ENCODE measurements around the gene NEIL1. TPM values are rescaled to one million over a fixed set of nuclear protein-coding genes. Genes with fewer than 3 reads are reported as not detected.
"Not testable (repeated sequence)": the region's sequence is repeated elsewhere in the genome, so short reads cannot be mapped to it uniquely, and the experiment has no call there.

NEIL1 gene
- total RNA-seq, 1 donor: 3.6 TPM

GRCh38 chr15:75347222-75348033 is 589 bp downstream of the NEIL1 start:
- H3K79me2 ChIP-seq (ENCODE audit: insufficient read depth, low read length): no peaks in the 10 kb centered on the region
- no peaks in the 10 kb centered on the region for H3K9me3 ChIP-seq (ENCODE audit: low read depth, low read length)
- H3K4me1 ChIP-seq (ENCODE audit: insufficient read depth, low read length): peaks cover 6% of the 10 kb centered on the region
- peak overlapping the region; percentile 80 for H3K4me2 ChIP-seq (ENCODE audit: insufficient read depth, low read length)
- peak overlapping the region; percentile 73 for H3K4me3 ChIP-seq (ENCODE audit: insufficient read depth, low read length)
- peak overlapping the region; percentile 50 for H2AFZ ChIP-seq (ENCODE audit: low read length)
- peak; percentile 88 for DNase-seq (ENCODE audit: insufficient read length, low spot score, missing footprints)
- no peak for TF ChIP-seq CTCF (IDR thresholded peaks at IDR 0.05; ENCODE audit: extremely low read depth, low read depth, low read length)
- H3K27me3 ChIP-seq (ENCODE audit: insufficient read depth, low read length): peaks cover 36% of the 10 kb centered on the region
- no peaks in the 10 kb centered on the region for H3K36me3 ChIP-seq (ENCODE audit: insufficient read depth, low read length)
- peaks cover 2% of the 10 kb centered on the region for H4K20me1 ChIP-seq (ENCODE audit: insufficient read depth, low read length)
- H3K27ac ChIP-seq (ENCODE audit: low read depth, low read length): no peak overlapping the region

GRCh38 chr15:75348034-75348561 is 1.3 kb downstream of the NEIL1 start:
- H3K9me3 ChIP-seq (ENCODE audit: low read depth, low read length): no peaks in the 10 kb centered on the region
- no peak for TF ChIP-seq CTCF (IDR thresholded peaks at IDR 0.05; ENCODE audit: extremely low read depth, low read depth, low read length)
- peaks cover 6% of the 10 kb centered on the region for H3K4me1 ChIP-seq (ENCODE audit: insufficient read depth, low read length)
- peak overlapping the region; percentile 62 for H2AFZ ChIP-seq (ENCODE audit: low read length)
- H3K36me3 ChIP-seq (ENCODE audit: insufficient read depth, low read length): no peaks in the 10 kb centered on the region
- H3K27me3 ChIP-seq (ENCODE audit: insufficient read depth, low read length): peaks cover 36% of the 10 kb centered on the region
- no peak overlapping the region for H3K27ac ChIP-seq (ENCODE audit: low read depth, low read length)
- DNase-seq (ENCODE audit: insufficient read length, low spot score, missing footprints): peak; percentile 91
- no peaks in the 10 kb centered on the region for H3K79me2 ChIP-seq (ENCODE audit: insufficient read depth, low read length)
- peak overlapping the region; percentile 73 for H3K4me3 ChIP-seq (ENCODE audit: insufficient read depth, low read length)
- H3K4me2 ChIP-seq (ENCODE audit: insufficient read depth, low read length): peak overlapping the region; percentile 80
- H4K20me1 ChIP-seq (ENCODE audit: insufficient read depth, low read length): peaks cover 2% of the 10 kb centered on the region

GRCh38 chr15:75348562-75349350 is 1.9 kb downstream of the NEIL1 start:
- H3K4me3 ChIP-seq (ENCODE audit: insufficient read depth, low read length): peak overlapping the region; percentile 73
- H3K79me2 ChIP-seq (ENCODE audit: insufficient read depth, low read length): no peaks in the 10 kb centered on the region
- peak overlapping the region; percentile 62 for H2AFZ ChIP-seq (ENCODE audit: low read length)
- peak overlapping the region; percentile 80 for H3K4me2 ChIP-seq (ENCODE audit: insufficient read depth, low read length)
- H3K27ac ChIP-seq (ENCODE audit: low read depth, low read length): no peak overlapping the region
- DNase-seq (ENCODE audit: insufficient read length, low spot score, missing footprints): peak; percentile 85
- no peaks in the 10 kb centered on the region for H3K36me3 ChIP-seq (ENCODE audit: insufficient read depth, low read length)
- no peaks in the 10 kb centered on the region for H3K9me3 ChIP-seq (ENCODE audit: low read depth, low read length)
- H4K20me1 ChIP-seq (ENCODE audit: insufficient read depth, low read length): peaks cover 4% of the 10 kb centered on the region
- no peak for TF ChIP-seq CTCF (IDR thresholded peaks at IDR 0.05; ENCODE audit: extremely low read depth, low read depth, low read length)
- H3K27me3 ChIP-seq (ENCODE audit: insufficient read depth, low read length): peaks cover 36% of the 10 kb centered on the region
- H3K4me1 ChIP-seq (ENCODE audit: insufficient read depth, low read length): peaks cover 6% of the 10 kb centered on the region

- not testable (repeated sequence) for H3K9me3 ChIP-seq (ENCODE audit: low read depth, low read length); H3K4me3 ChIP-seq (ENCODE audit: insufficient read depth, low read length); H4K20me1 ChIP-seq (ENCODE audit: insufficient read depth, low read length); H2AFZ ChIP-seq (ENCODE audit: low read length); H3K36me3 ChIP-seq (ENCODE audit: insufficient read depth, low read length); H3K79me2 ChIP-seq (ENCODE audit: insufficient read depth, low read length); H3K4me1 ChIP-seq (ENCODE audit: insufficient read depth, low read length); H3K27ac ChIP-seq (ENCODE audit: low read depth, low read length); H3K4me2 ChIP-seq (ENCODE audit: insufficient read depth, low read length)
- peak; percentile 50 for DNase-seq (ENCODE audit: insufficient read length, low spot score, missing footprints)
- H3K27me3 ChIP-seq (ENCODE audit: insufficient read depth, low read length): peaks cover 36% of the 10 kb centered on the region
Measured at GRCh38 chr15:75349351-75349669, 2.5 kb downstream of the NEIL1 start.

All from osteoblast (primary cell).